ENCODE results near the gene STEAP2.
A peak's percentile ranks its signal among the peaks of the same experiment; 100 is the strongest.

STEAP2 gene

DNA sequence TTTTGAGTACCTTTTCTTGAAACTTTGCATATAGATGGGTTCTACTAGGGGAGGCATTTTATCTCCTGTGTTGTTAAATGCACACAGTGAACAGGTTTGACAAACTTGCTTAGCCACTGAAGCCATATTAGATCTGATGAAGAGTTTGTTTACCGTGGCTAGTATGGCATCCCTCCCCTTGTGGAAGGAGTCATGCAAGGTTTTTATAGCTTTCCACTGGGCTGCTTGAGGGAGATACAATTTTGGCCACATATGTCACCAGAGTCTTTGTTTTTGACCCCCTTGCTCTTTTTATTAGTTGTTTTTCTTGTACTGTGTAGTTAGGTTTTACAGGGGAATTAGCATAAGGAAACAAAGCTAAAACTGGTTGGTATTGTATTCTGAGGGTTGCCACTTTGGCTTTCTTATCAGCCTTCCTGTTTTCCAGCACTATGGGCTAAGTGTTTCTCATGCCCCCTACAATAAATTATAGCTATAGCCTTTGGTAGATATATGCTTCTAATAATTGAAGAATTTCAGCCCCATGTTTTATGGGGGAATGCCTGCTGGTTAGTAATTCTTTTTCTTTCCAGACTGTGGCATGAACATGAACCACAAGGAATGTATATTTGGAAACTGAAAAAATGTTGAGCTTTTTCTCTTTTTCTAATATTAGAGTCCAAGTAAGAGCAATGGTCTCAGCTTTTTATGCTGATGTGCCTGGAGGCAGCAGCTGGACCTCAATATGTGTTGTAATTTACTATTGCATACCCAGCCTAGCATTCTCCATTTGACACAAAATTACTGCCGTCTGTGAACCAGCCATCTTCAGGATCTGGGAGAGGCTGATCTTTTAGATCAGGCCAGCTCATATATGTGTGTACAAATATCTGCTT is 18.4 kb upstream of the STEAP2 start:
- H3K36me3 ChIP-seq (ENCODE audit: control insufficient read depth, insufficient read depth, low read length), result no peaks in the 10 kb centered on the region
- H3K4me3 ChIP-seq (ENCODE audit: low read length), result no peak overlapping the region
- H3K4me1 ChIP-seq (ENCODE audit: control insufficient read depth, insufficient read depth, low read length), result no peaks in the 10 kb centered on the region
- H3K9me3 ChIP-seq (ENCODE audit: control insufficient read depth, insufficient read depth, low read length), result peaks cover 1% of the 10 kb centered on the region; the same call in 1 of the 2 replicates
- DNase-seq (ENCODE audit: low read depth, low spot score), result no peak
- no peaks in the 10 kb centered on the region for H3K27me3 ChIP-seq (ENCODE audit: control insufficient read depth, insufficient read depth, low read length)
- H3K27ac ChIP-seq (ENCODE audit: low read length), result no peak overlapping the region
- no CpG with 5 or more reads among the region's 2 CpGs for WGBS (ENCODE audit: insufficient coverage, insufficient read length)

DNA sequence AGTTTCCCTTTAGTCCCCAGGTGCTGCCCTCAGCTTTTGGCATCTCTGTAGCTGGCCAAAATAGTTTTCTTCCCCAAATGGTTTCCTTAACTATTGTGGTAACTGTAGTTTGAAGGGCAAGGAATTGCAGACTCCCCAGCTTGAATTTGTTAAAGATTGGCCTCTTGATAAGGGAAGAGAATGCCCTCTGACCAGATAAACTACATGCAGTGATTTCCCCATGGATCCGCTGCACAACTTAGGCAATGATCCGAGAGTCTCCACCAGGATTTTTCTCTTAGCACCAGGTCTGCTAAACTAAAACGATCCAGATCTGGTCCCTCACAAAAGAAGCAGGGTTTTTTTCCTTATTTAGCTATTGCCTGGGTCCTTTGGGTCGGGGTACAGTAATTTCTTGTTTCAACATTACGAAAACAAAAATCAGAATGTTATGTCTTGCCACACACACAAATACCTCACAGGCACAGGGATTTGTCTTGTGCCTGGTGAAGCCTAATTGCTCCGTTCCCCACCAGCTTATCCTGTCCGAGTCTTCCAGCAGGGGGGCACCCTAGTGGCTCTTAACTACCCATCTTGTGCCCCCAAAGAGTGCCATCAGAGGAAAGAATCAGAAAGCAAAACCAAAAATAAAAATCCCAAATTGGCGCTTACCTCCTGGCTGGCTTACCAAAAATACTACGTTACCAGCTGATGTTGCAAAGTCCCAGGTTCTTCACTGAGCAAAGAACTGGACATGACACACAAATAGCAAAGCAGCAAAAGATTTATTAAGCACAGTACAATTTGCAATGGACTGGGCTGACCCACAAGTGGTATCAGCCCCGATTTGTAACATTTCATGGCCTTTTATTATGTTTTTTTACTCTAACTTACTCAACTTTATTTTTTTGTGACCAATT is 16.4 kb upstream of the STEAP2 start:
- H3K4me3 ChIP-seq (ENCODE audit: low read length), result no peak overlapping the region
- WGBS (ENCODE audit: insufficient coverage, insufficient read length), result no CpG with 5 or more reads among the region's 10 CpGs
- H3K27ac ChIP-seq (ENCODE audit: low read length), result no peak overlapping the region
- no peaks in the 10 kb centered on the region for H3K36me3 ChIP-seq (ENCODE audit: control insufficient read depth, insufficient read depth, low read length)
- H3K9me3 ChIP-seq (ENCODE audit: control insufficient read depth, insufficient read depth, low read length), result peaks cover 1% of the 10 kb centered on the region; the same call in 1 of the 2 replicates
- no peaks in the 10 kb centered on the region for H3K27me3 ChIP-seq (ENCODE audit: control insufficient read depth, insufficient read depth, low read length)
- DNase-seq (ENCODE audit: low read depth, low spot score), result no peak
- no peaks in the 10 kb centered on the region for H3K4me1 ChIP-seq (ENCODE audit: control insufficient read depth, insufficient read depth, low read length)

DNA sequence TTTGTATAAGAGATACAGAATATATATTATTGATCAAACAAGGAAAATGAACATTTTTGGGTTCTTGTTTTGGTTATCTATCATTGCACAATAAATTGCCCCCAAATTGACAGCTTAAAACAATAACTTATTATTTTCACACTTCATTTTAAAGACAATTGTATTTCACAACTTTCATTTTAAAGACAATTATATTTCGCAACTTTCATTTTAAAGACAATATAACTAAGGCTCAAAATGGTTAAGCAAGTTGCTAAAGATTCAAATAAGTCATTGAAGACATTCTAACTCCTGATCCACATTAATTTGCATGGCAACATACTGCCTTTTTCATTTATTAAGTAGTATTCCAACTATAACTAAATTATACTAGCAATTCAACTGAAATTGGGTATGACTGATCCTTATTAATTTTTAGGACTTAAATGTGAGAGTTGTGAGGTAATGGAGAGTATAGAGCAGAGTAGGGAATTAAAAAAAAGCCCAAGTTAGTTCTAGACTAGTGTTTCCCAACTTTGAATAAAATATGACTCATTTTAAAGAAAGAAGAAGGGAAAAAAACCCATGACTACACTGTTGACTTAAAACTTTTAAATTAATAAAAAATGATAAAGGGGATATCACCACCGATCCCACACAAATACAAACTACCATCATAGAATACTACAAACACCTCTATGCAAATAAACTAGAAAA is 9.9 kb upstream of the STEAP2 start:
- Histone ChIP-seq H3K9me3 (ENCODE audit: control insufficient read depth, insufficient read depth, low read length) (no peaks in the 10 kb centered on the region), H3K27ac (ENCODE audit: low read length) (no peak overlapping the region), H3K36me3 (ENCODE audit: control insufficient read depth, insufficient read depth, low read length) (no peaks in the 10 kb centered on the region), H3K4me3 (ENCODE audit: low read length) (no peak overlapping the region), H3K27me3 (ENCODE audit: control insufficient read depth, insufficient read depth, low read length) (no peaks in the 10 kb centered on the region), H3K4me1 (ENCODE audit: control insufficient read depth, insufficient read depth, low read length) (no peaks in the 10 kb centered on the region)
- no peak for DNase-seq (ENCODE audit: low read depth, low spot score)
- 100% methylated on average over 1 of the region's 2 CpGs for WGBS (ENCODE audit: insufficient coverage, insufficient read length)

DNA sequence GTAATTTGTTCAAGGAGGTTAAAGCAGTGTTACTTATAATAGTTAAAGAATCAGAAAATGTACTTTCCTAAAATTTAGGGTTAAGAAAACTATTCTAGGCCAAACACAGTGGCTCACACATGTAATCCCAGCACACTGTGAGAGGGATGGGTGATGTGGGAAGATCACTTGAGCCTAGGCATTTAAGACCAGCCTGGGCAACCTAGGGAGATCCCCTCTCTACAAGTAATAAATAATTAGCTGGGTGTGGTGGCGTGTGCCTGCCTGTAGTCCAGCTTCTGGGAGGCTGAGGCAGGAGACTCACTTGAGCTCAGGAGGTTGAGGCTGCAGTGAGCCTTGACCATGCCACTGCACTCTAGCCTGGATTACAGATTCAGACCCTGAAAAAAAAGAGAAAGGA is 3.6 kb upstream of the STEAP2 start:
- Histone ChIP-seq H3K4me3 (ENCODE audit: low read length) (no peak overlapping the region), H3K4me1 (ENCODE audit: control insufficient read depth, insufficient read depth, low read length) (no peaks in the 10 kb centered on the region), H3K27ac (ENCODE audit: low read length) (no peak overlapping the region), H3K27me3 (ENCODE audit: control insufficient read depth, insufficient read depth, low read length) (no peaks in the 10 kb centered on the region), H3K36me3 (ENCODE audit: control insufficient read depth, insufficient read depth, low read length) (no peaks in the 10 kb centered on the region), H3K9me3 (ENCODE audit: control insufficient read depth, insufficient read depth, low read length) (no peaks in the 10 kb centered on the region)
- no peak for DNase-seq (ENCODE audit: low read depth, low spot score)
- WGBS (ENCODE audit: insufficient coverage, insufficient read length), result no CpG with 5 or more reads among the region's 1 CpG

DNA sequence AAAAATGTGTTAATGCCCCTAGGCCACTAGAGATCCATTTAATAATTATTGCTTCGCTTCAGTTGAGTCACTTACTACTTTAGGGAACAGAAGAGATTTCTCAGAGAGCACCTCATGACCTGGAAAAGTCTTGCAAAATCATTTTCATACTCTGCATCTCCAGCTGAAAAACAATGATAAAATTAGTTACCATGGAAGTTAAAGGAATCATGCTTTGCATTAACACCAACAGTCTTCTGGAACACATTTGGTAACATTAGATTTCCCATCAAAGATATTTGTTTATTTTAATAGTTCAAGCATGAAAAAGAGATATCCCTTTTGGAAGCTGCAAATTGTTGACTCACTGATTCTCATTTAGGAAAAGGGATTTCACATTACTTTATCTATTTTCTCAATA is 1.8 kb upstream of the STEAP2 start:
- Histone ChIP-seq H3K4me3 (ENCODE audit: low read length) (no peak overlapping the region), H3K27me3 (ENCODE audit: control insufficient read depth, insufficient read depth, low read length) (no peaks in the 10 kb centered on the region), H3K4me1 (ENCODE audit: control insufficient read depth, insufficient read depth, low read length) (0 out of 2 replicates have a peak, but pooled peaks cover 1% of the 10 kb centered on the region), H3K27ac (ENCODE audit: low read length) (no peak overlapping the region), H3K36me3 (ENCODE audit: control insufficient read depth, insufficient read depth, low read length) (no peaks in the 10 kb centered on the region), H3K9me3 (ENCODE audit: control insufficient read depth, insufficient read depth, low read length) (no peaks in the 10 kb centered on the region)
- WGBS (ENCODE audit: insufficient coverage, insufficient read length), result no CpG with 5 or more reads among the region's 1 CpG
- no peak for DNase-seq (ENCODE audit: low read depth, low spot score)

DNA sequence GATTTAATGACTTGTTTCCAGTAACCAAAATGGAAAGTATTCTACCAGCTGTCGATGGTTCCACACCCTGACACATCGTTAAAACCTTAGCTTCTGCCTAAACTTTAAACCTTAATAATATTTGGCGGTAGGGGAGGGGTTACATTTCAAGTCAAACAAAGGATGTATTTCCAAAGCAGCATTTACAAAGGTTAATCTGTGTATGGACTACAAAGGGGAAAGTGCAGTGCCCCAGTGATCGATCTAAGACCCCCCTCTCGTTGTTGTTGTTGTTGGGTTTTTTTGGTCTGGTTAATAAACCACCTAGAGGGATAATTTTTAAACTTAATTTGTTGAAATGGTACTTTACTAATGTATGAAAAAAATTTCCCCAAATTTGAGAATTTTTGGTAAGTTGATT is 1.1 kb upstream of the STEAP2 start:
- H3K36me3 ChIP-seq (ENCODE audit: control insufficient read depth, insufficient read depth, low read length), result no peaks in the 10 kb centered on the region
- no peak overlapping the region for H3K27ac ChIP-seq (ENCODE audit: low read length)
- no peaks in the 10 kb centered on the region for H3K9me3 ChIP-seq (ENCODE audit: control insufficient read depth, insufficient read depth, low read length)
- H3K4me3 ChIP-seq (ENCODE audit: low read length), result no peak overlapping the region
- DNase-seq (ENCODE audit: low read depth, low spot score), result no peak
- H3K27me3 ChIP-seq (ENCODE audit: control insufficient read depth, insufficient read depth, low read length), result no peaks in the 10 kb centered on the region
- H3K4me1 ChIP-seq (ENCODE audit: control insufficient read depth, insufficient read depth, low read length), result 0 out of 2 replicates have a peak, but pooled peaks cover 3% of the 10 kb centered on the region
- no CpG with 5 or more reads among the region's 5 CpGs for WGBS (ENCODE audit: insufficient coverage, insufficient read length)

DNA sequence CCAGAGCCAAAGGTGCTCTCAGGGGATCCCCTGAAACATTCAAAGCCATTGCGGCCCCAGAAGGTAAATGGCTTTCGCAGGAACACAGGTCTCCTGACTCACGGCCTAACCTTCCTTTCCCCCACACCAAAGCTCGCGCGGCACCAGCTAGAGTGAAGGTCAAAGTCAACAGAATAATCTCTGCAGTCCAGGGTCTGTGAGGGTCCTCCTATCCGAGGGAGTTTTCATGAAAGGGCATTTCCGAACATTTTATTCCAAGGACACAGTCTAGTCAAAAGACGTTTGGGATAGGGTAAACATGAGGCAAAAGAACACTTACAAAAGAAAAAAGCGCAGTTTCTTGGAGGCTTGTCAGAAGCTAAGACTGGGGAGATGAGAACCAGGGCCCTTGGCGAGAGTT is 559 bp upstream of the STEAP2 start:
- H3K4me3 ChIP-seq (ENCODE audit: low read length), result peak overlapping the region; percentile 92; the same call in 1 of the 2 replicates

DNA sequence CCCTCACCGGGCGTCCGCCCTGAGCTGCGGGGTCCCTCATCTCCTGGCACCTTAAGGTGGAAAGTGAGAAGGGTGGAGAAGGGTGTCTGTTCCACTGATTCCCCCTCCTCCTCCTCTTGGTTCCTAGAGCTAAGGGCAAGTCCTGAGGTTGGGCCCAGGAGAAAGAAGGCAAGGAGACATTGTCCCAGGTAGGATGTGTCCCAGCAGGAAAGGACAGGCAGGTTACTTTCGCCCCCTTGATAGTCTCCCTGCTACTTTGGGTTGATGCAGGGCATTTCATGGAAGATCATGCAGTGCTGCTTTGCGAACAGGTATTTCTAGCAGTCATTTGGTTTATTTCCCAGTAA is 582 bp downstream of the STEAP2 start:
- no peak for DNase-seq (ENCODE audit: low read depth, low spot score)
- Histone ChIP-seq H3K27me3 (ENCODE audit: control insufficient read depth, insufficient read depth, low read length) (no peaks in the 10 kb centered on the region), H3K4me3 (ENCODE audit: low read length) (peak overlapping the region; percentile 92), H3K27ac (ENCODE audit: low read length) (no peak overlapping the region), H3K9me3 (ENCODE audit: control insufficient read depth, insufficient read depth, low read length) (no peaks in the 10 kb centered on the region), H3K4me1 (ENCODE audit: control insufficient read depth, insufficient read depth, low read length) (peaks cover 7% of the 10 kb centered on the region; the same call in 1 of the 2 replicates), H3K36me3 (ENCODE audit: control insufficient read depth, insufficient read depth, low read length) (no peaks in the 10 kb centered on the region)
- no CpG with 5 or more reads among the region's 6 CpGs for WGBS (ENCODE audit: insufficient coverage, insufficient read length)

More for the DNA sequence above, 559 bp upstream of the STEAP2 start:
- WGBS (ENCODE audit: insufficient coverage, insufficient read length), result no CpG with 5 or more reads among the region's 11 CpGs
- peaks cover 4% of the 10 kb centered on the region; the same call in 1 of the 2 replicates for H3K4me1 ChIP-seq (ENCODE audit: control insufficient read depth, insufficient read depth, low read length)
- no peaks in the 10 kb centered on the region for H3K36me3 ChIP-seq (ENCODE audit: control insufficient read depth, insufficient read depth, low read length)
- no peaks in the 10 kb centered on the region for H3K27me3 ChIP-seq (ENCODE audit: control insufficient read depth, insufficient read depth, low read length)
- no peak for DNase-seq (ENCODE audit: low read depth, low spot score)
- H3K27ac ChIP-seq (ENCODE audit: low read length), result no peak overlapping the region
- H3K9me3 ChIP-seq (ENCODE audit: control insufficient read depth, insufficient read depth, low read length), result no peaks in the 10 kb centered on the region

DNA sequence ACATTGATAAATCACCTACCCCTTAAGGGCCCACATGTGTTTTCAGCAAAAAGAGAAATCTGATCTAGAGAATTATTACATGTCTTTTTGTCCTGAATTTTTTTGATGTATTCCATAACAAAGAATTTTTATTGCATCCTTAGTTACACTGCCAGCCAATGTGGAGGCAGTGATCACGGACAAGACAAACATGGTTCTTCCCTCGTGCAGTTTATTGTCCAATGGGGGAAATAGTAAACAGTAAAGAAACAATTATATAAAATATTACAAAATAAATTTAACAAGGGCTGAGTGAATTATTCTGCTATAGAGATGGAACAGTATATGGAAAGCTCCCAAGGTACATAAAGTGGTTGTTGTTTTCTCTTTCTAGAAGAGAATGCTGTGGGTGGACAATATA is 2.0 kb downstream of the STEAP2 start:
- Histone ChIP-seq H3K27me3 (ENCODE audit: control insufficient read depth, insufficient read depth, low read length) (no peaks in the 10 kb centered on the region), H3K36me3 (ENCODE audit: control insufficient read depth, insufficient read depth, low read length) (no peaks in the 10 kb centered on the region), H3K4me1 (ENCODE audit: control insufficient read depth, insufficient read depth, low read length) (peaks cover 7% of the 10 kb centered on the region; the same call in 1 of the 2 replicates), H3K4me3 (ENCODE audit: low read length) (no peak overlapping the region), H3K9me3 (ENCODE audit: control insufficient read depth, insufficient read depth, low read length) (no peaks in the 10 kb centered on the region), H3K27ac (ENCODE audit: low read length) (no peak overlapping the region)
- no peak for DNase-seq (ENCODE audit: low read depth, low spot score)
- no CpG with 5 or more reads among the region's 2 CpGs for WGBS (ENCODE audit: insufficient coverage, insufficient read length)

DNA sequence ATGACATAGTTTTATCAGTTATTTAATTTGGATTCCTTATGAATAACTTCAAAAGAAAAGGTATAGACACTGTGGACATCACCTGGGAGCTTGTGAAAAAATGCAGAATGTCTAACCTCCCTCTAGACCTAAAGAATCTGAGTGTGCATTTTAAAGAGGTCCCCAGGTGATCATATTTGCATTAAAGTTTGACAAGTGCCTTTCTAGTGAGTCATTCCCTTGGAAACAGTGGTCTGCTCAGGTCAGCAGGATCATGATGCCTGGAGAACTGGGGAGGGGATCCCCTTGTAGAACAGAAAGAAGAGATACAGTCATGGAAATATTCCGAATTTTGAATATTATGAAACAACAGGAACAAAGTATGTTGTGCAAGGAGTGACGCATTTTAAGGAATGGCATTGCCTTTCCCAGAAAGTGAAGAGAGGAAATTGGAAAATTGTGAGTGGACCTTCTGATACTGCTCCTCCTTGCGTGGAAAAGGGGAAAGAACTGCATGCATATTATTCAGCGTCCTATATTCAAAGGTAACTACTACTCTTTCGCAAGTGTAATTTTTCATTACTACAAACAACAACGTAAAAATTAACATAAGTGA is 4.6 kb downstream of the STEAP2 start:
- Histone ChIP-seq H3K4me1 (ENCODE audit: control insufficient read depth, insufficient read depth, low read length) (peaks cover 7% of the 10 kb centered on the region; the same call in 1 of the 2 replicates), H3K4me3 (ENCODE audit: low read length) (no peak overlapping the region), H3K27me3 (ENCODE audit: control insufficient read depth, insufficient read depth, low read length) (no peaks in the 10 kb centered on the region), H3K36me3 (ENCODE audit: control insufficient read depth, insufficient read depth, low read length) (no peaks in the 10 kb centered on the region), H3K9me3 (ENCODE audit: control insufficient read depth, insufficient read depth, low read length) (no peaks in the 10 kb centered on the region), H3K27ac (ENCODE audit: low read length) (no peak overlapping the region)
- no peak for DNase-seq (ENCODE audit: low read depth, low spot score)
- WGBS (ENCODE audit: insufficient coverage, insufficient read length), result no CpG with 5 or more reads among the region's 6 CpGs

All from iPS DF 6.9 (cell line).